GM12891 (cell line): ENCODE measurements around the gene RAPGEF5.

Experiments
- POLR2A ChIP-seq: IDR thresholded peaks from 2 replicates; pipeline ENCODE4 v1.6.1; 2011; ENCODE audit warnings: low read depth, low read length, control low read depth
- POLR2AphosphoS5 ChIP-seq: IDR thresholded peaks from 2 replicates; pipeline ENCODE4 v1.6.1; 2011; ENCODE audit warnings: low read depth, low read length, control low read depth
- TAF1 ChIP-seq: IDR thresholded peaks from 2 replicates; pipeline ENCODE4 v1.6.1; 2011; ENCODE audit warnings: low read depth, low read length, control low read depth

DNA sequence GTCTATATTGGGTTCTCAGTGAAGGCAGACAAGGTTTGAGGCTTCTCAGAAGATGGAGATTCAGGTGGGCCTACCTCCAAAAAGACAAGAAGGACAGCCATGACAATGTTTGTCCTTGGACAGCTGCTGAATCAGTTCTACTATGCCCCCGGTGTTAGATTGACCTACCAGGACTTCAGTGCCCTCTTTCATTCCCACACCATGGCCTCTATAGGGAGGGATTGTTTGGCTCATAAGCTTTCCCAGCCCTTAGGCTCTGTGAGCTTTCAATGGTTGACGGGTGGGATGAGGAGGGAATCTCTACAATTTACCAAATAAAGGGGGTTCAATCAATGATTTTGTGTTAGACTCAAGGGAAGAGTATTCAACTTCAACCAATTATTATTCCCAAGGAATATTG is 23.4 kb upstream of the RAPGEF5 start:
- TF ChIP-seq POLR2AphosphoS5 (no peak), POLR2A (no peak), TAF1 (no peak)
